ENCODE results near the gene LCE7A.

The LCE7A gene

GRCh38 chr1:152880316-152880715, 20.5 kb downstream of the LCE7A start:
- DNase-seq (ENCODE audit: low read depth in 2 of 2): no peak

DNA sequence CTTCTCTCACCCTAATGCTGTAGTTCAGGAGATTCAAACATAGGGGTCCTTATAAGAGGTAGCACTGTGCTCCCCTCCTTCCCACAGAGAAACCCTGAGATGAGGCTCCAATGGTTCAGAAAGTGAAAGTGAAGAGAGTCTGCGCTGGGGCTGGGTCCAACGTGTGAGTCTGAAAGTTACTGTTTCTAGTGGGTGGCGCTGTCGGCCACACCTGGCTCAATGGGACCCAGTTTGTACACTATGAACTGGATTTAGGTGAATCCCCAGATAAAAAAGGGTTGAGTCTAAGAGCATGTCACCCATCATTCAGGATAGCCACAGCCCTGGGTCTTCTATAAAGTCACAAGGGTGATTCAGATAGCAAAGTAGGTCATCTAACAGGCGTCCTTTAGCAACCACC, 21.1 kb downstream of the LCE7A start:
- no peak for DNase-seq (ENCODE audit: low read depth in 2 of 2)

DNA sequence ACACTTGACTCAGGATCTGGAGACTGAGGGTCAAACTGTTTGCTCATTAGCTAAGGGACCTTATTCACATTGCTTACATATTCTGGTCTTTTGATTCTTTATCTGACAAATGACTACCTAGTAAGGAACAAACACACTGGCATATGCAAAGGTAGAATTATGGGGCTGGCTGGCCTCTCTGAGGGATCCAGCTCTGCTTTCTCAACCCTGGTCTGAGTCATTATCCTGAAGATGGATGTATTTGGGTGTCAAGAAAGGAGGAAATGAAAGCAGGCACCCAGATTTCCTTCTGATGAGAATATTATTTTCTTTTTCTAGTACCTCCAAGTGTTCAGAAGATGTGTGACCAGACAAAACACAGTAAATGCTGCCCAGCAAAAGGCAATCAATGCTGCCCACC, 24.3 kb downstream of the LCE7A start:
- DNase-seq (ENCODE audit: low read depth in 2 of 2): no peak

- DNase-seq (ENCODE audit: low read depth in 2 of 2): no peak
These were observed 24.7 kb downstream of the LCE7A start for GRCh38 chr1:152884506-152884905.

DNA sequence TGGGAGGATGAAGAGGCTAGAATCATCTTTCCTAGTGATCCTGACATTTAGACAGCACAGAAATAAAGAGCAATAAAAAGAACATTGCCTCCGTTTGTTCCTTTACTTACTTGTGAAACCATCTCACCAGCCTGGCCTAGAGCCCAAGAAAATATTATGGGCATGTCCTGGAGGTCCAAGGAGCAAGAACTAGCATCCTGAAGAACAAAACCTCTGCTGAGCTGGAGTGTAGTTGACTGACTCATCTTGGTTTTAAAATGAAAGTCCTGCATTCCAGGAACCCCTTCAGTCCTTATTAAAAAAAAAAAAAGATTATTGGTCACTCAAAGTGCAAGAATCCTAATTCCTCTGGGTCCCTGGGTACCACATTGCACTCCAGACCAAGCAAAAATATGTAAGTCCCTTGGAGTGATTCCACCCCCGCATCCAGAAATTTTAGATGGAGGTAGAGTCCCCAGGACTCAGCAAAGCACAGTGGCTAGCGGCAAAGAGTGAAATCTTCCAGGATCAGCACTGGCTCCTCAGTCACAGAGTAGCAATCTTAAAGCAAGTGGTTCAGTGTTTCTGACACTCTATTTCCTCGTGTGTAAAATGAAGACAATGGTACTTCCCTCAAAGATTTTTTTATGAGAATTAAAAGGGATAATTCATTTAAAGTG, 25.3 kb downstream of the LCE7A start:
- no peak for DNase-seq (ENCODE audit: low read depth in 2 of 2)

- DNase-seq (ENCODE audit: low read depth in 2 of 2): no peak
These were observed 26.3 kb downstream of the LCE7A start for GRCh38 chr1:152886085-152886484.

DNA sequence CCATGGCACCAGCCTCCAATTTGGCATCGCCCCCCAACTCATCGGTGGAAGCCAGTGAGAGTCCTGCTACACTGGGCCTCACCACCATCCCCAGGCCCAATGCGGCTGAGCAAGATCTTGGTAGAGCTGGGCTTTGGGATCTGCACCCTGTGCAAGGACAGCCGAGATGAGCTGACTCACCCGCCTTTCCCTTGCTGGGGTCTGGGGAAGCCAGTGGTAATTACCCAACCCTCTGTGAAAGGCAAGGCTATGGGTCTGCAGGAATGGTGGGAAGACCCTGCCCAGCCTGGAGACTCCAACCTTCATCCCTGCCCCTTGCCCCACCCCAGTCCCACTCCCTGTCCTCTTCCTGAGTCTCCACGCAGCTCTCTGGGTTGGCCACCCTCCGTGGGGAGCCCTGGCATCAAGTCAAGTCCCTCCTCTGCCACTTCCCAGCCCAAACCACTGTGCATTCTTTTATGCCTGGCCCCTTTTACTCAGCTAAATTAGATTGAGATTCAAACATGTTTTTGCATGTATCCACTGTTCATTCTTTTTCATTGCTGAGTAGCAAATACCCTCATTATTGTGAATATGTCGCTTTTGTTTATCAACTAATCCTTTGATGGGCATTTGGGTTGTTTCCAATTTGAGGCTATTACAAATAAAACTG, 27.1 kb downstream of the LCE7A start:
- no peak for DNase-seq (ENCODE audit: low read depth in 2 of 2)

DNA sequence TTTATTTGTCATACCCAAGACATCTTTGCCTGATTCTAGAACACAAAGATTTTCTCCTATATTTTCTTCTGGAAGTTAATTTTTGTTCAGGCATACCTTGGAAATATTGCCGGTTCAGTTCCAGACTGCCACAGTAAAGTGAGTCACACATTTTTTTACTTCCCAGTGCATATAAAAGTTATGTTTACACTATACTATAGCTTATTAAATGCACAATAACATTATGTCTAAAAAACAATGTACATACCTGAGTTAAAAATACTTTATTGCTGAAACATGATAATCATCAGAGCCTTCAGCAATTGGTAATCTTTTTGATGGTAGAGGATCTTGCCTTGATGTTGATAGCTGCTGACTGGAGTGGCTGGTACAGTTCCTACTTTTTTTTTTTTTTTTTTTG, 28.3 kb downstream of the LCE7A start:
- DNase-seq (ENCODE audit: low read depth in 2 of 2): no peak

GRCh38 chr1:152899027-152899426, 39.2 kb downstream of the LCE7A start:
- DNase-seq (ENCODE audit: low read depth in 2 of 2): no peak

- DNase-seq (ENCODE audit: low read depth in 2 of 2): no peak
These were observed 40.1 kb downstream of the LCE7A start for GRCh38 chr1:152899883-152900282.

DNA sequence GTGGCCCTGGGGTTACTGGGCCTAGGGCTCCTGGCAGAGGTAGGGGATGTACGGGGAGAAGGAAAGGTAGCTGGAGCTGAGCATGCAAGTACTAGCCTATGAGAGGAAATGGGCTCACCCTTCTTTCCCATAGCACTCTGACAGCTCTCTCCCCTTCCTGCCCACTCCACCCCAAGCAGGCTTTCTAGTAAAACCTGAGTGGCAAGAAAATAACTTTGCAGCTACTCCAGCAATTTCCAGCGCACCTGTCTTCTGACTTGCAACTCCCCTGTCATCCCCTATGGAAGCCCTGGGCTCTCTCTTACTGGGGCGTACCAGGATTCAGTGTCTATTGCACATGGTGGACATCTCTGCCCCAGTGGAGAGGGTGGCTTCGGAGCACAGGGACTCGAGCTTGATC, 41.8 kb downstream of the LCE7A start:
- no peak for DNase-seq (ENCODE audit: low read depth in 2 of 2)

DNA sequence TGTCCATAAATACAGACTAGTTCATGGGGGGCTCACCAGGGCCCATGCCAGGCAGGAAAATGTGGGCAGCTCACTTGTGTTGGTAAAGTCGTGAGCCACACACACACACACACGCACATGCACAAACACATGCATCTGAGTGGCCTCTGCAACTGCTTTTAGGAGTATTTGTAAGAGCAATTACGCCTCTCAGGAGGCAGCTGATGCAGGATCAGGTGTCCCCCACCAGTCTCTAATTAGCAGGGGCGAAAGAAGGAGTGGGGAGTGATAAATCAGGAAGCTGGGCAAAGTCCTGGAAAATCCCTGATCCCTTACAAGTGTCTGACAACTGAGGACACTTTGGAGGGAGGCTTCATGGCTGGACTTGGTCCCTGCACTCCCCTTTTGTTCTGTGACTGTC, 42.8 kb downstream of the LCE7A start:
- DNase-seq (ENCODE audit: low read depth in 2 of 2): no peak

DNA sequence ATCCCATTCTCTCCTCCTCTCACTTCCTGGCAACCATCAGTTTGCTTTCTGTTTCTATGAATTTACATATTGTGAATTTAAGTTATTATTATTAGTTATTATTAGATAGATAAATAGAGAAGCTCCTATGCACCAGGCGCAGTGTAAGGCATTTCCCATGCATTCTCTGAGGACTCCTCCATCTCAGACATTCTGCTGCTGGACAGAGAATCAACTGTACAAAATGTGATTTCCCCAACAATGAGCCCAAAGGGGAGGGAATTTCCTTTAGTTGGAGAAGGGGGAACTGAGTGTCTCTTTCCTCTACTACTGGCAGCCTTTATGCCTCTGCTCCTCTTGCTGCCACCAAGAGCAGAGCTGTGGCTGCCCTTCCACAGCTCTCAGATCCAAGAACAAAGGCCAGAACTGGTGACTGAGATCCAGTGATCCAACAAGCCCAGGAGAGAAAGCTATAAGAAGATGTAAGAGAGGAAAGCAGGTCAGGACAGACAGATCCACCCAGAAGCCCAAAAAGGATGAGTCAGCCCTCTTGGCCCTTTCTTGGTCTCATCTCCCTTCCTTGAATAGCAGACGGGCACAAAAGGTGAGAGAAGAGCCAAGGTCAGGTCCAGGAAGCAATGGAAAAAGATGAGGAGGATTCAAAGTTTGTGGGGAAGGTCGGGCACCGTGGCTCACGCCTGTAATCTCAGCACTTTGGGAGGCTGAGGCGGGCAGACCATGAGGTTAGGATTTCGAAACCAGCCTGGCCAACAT, 45.1 kb downstream of the LCE7A start:
- no peak for DNase-seq (ENCODE audit: low read depth in 2 of 2)

GRCh38 chr1:152906023-152906565, 46.3 kb downstream of the LCE7A start:
- DNase-seq (ENCODE audit: low read depth in 2 of 2): no peak

DNA sequence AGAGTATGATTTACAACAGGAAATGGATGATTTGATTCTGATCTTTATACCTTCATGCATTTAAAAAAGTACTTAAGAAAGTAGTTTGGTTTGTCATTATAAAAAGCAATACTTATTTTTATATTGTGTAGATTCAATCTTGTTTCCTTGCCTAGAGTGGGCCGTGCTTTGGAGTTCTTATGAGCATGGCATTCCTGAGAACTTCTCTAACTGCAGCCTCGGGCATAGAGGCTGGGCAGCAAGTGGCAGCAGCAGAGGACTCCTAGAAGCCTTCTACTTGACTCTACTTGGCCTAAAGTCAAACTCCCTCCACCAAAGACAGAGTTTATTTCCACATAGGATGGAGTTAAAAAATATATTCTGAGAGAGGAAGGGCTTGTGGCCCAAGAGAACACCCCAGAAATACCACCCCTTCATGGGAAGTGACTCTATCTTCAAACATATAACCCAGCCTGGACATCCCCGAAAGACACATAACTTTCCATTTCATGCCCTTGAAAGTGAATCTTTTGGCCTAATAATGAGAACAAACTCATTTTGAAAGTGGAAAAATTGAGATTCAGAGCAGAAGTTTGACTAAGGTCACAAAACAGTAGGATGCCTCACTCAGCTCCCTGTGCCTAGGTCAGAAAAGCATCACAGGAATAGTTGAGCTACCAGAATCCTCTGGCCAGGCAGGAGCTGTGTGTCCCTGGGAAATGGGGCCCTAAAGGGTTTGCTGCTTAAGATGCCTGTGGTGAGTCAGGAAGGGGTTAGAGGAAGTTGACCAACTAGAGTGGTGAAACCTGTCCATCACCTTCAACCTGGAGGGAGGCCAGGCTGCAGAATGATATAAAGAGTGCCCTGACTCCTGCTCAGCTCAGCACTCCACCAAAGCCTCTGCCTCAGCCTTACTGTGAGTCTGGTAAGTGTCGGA, 48.1 kb downstream of the LCE7A start, which contains the start of gene IVL:
Gene IVL, plus strand, starts transcription at position 861 of the 916 bp plus-strand sequence. CDS start 1,252 bp downstream, outside the sequence.
- DNase-seq (ENCODE audit: low read depth in 2 of 2): no peak

- no peak for DNase-seq (ENCODE audit: low read depth in 2 of 2)
These were observed 49.4 kb downstream of the LCE7A start for GRCh38 chr1:152909206-152909605.

Measured in activated CD4-positive, alpha-beta T cell treated with anti-CD3 and anti-CD28 coated beads for 24 hours (primary cell).